Progenitor cell of endocrine pancreas (in vitro differentiated cells): Measurements from ENCODE around the gene TMEM97. TPM values are rescaled to one million over a fixed set of nuclear protein-coding genes. Genes with fewer than 3 reads are reported as not detected.

ENCODE experiments used
- DNase-seq: peaks from one replicate; pipeline ENCODE4 v3.0.0; 2021; ENCODE audit warnings: low spot score; ENCODE audit not compliant: unreplicated experiment
- H3K27ac Mint-ChIP-seq: 2 replicates; pipeline ENCODE4 v1.8.0; 2021; ENCODE audit warnings: mild to moderate bottlenecking, moderate library complexity, mixed read lengths
- H3K27me3 Mint-ChIP-seq: 2 replicates; pipeline ENCODE4 v1.8.0; 2021; ENCODE audit warnings: mixed read lengths
- H3K36me3 Mint-ChIP-seq: 2 replicates; pipeline ENCODE4 v1.8.0; 2022; ENCODE audit warnings: mixed read lengths; ENCODE audit not compliant: insufficient read depth
- H3K4me1 Mint-ChIP-seq: 2 replicates; pipeline ENCODE4 v1.8.0; 2021; ENCODE audit warnings: low read depth, mixed read lengths
- H3K4me3 Mint-ChIP-seq: 2 replicates; pipeline ENCODE4 v1.8.0; 2021; ENCODE audit warnings: low read depth, mild to moderate bottlenecking, moderate library complexity, mixed read lengths
- H3K9me3 Mint-ChIP-seq: 2 replicates; pipeline ENCODE4 v1.8.0; 2021; ENCODE audit warnings: low read depth, mixed read lengths
- total RNA-seq: library from RNA; stranded (reverse); gene quantifications from 2 replicates; pipeline ENCODE4 v1.2.1, GENCODE V29; 2021
- TF ChIP-seq, protein P1 (sequence below): fragments of 200-600 bp; sonication (generic); IDR thresholded peaks from one replicate; pipeline ENCODE4 v1.5.0; 2021; ENCODE audit warnings: antibody characterized with exemption, mild to moderate bottlenecking; ENCODE audit not compliant: unreplicated experiment

Gene TMEM97
- total RNA-seq, 1 donor from 2014 or later = 102 TPM

GRCh38 chr17:28357901-28358197, 38.8 kb downstream of the TMEM97 start:
- H3K27ac Mint-ChIP-seq = peak overlapping the region; percentile 95
- no peak for DNase-seq
- TF ChIP-seq, protein P1, sequence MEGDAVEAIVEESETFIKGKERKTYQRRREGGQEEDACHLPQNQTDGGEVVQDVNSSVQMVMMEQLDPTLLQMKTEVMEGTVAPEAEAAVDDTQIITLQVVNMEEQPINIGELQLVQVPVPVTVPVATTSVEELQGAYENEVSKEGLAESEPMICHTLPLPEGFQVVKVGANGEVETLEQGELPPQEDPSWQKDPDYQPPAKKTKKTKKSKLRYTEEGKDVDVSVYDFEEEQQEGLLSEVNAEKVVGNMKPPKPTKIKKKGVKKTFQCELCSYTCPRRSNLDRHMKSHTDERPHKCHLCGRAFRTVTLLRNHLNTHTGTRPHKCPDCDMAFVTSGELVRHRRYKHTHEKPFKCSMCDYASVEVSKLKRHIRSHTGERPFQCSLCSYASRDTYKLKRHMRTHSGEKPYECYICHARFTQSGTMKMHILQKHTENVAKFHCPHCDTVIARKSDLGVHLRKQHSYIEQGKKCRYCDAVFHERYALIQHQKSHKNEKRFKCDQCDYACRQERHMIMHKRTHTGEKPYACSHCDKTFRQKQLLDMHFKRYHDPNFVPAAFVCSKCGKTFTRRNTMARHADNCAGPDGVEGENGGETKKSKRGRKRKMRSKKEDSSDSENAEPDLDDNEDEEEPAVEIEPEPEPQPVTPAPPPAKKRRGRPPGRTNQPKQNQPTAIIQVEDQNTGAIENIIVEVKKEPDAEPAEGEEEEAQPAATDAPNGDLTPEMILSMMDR = no peak
- H3K4me1 Mint-ChIP-seq = peaks cover 18% of the 10 kb centered on the region
- H3K4me3 Mint-ChIP-seq = peak overlapping the region; percentile 87
- no peaks in the 10 kb centered on the region for H3K9me3 Mint-ChIP-seq
- H3K36me3 Mint-ChIP-seq = peaks cover 17% of the 10 kb centered on the region
- no peaks in the 10 kb centered on the region for H3K27me3 Mint-ChIP-seq

- Mint-ChIP-seq H3K27me3 (no peaks in the 10 kb centered on the region), H3K27ac (no peak overlapping the region), H3K4me3 (no peak overlapping the region), H3K9me3 (no peaks in the 10 kb centered on the region), H3K4me1 (peaks cover 8% of the 10 kb centered on the region), H3K36me3 (peaks cover 10% of the 10 kb centered on the region)
- DNase-seq = no peak
- TF ChIP-seq, protein P1 = no peak
Measured at GRCh38 chr17:28363186-28363585, 44.2 kb downstream of the TMEM97 start.

GRCh38 chr17:28363776-28364650, 45.0 kb downstream of the TMEM97 start:
- Mint-ChIP-seq H3K4me3 (no peak overlapping the region), H3K9me3 (no peaks in the 10 kb centered on the region), H3K27ac (no peak overlapping the region), H3K4me1 (peaks cover 14% of the 10 kb centered on the region), H3K36me3 (peaks cover 10% of the 10 kb centered on the region), H3K27me3 (no peaks in the 10 kb centered on the region)
- DNase-seq = no peak
- TF ChIP-seq, protein P1 = no peak

- Mint-ChIP-seq H3K27me3 (no peaks in the 10 kb centered on the region), H3K9me3 (no peaks in the 10 kb centered on the region), H3K4me3 (no peak within 1 kb of the TSS), H3K27ac (no peak within 1 kb of the TSS), H3K4me1 (peaks cover 21% of the 10 kb centered on the region), H3K36me3 (peaks cover 8% of the 10 kb centered on the region)
- TF ChIP-seq, protein P1 = no peak
- DNase-seq = no peak
Measured at GRCh38 chr17:28364665-28365363, 45.8 kb downstream of the TMEM97 start, which contains the start of gene SEBOX. TSS of gene SEBOX (minus strand) at chr17:28365199. CDS start at chr17:28365151, 48 bp downstream.

DNA sequence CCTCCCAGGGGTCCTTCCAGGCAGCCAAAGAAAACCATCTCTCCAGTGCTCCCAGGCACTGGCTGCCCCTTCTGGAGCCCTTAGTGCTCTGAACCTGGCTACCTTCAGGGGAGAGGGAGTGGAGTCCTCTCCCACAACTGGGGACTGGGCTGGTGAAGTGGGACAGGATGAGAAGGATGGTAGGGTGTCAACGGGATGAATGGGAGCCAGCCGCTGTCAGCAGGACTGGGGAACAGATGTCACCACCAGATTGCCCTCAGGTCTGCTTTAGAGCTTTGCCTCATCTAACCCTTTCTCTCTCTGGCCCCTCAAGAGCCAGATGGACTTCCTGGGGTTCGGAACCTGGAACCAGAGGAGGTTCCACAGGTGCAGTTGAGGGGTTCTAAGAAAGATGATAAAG, 46.5 kb downstream of the TMEM97 start:
- Mint-ChIP-seq H3K27me3 (no peaks in the 10 kb centered on the region), H3K4me1 (peaks cover 28% of the 10 kb centered on the region), H3K9me3 (no peaks in the 10 kb centered on the region), H3K27ac (no peak overlapping the region), H3K4me3 (no peak overlapping the region), H3K36me3 (peaks cover 5% of the 10 kb centered on the region)
- DNase-seq = no peak
- TF ChIP-seq, protein P1 = no peak
